Psoas muscle (tissue), 8 donors: ENCODE results near the gene LY6G6D. TPM values are rescaled to one million over a fixed set of nuclear protein-coding genes. Genes with fewer than 3 reads are reported as not detected.

Source experiments
- ATAC-seq, 4 donors: fragments of 200-7000 bp; cut with Tn5 transposase; one replicate each; pipeline ENCODE4 v1.9.1; 2020; ENCODE audit warnings: moderate library complexity in 3 of 4, mild to moderate bottlenecking in 2 of 4
- DNase-seq, 2 donors: peaks; one replicate each; pipeline ENCODE4 v3.0.0-alpha.2; 2020
- H3K27ac ChIP-seq: fragments of 200-600 bp; one replicate; pipeline ENCODE4 v1.8.0; 2022
- H3K27me3 ChIP-seq, 3 donors: fragments of 200-600 bp in 1 of 3; one replicate each; pipeline versions ENCODE4 v1.6.1 to v1.8.0; 2013 to 2022; ENCODE audit warnings: low read length in 2 of 3, mild to moderate bottlenecking in 2 of 3, moderate library complexity in 1 of 3; ENCODE audit not compliant: insufficient read depth in 3 of 3
- H3K36me3 ChIP-seq, 2 donors: fragments of 200-600 bp in 1 of 2; one replicate each; pipeline versions ENCODE4 v1.6.1 to v1.8.0; 2013 to 2022; ENCODE audit warnings: low read depth in 1 of 2, mild to moderate bottlenecking in 1 of 2, moderate library complexity in 1 of 2; ENCODE audit not compliant: insufficient read depth in 1 of 2
- H3K4me1 ChIP-seq: fragments of 200-600 bp; one replicate; pipeline ENCODE4 v1.8.0; 2022
- H3K4me3 ChIP-seq: fragments of 200-600 bp; one replicate; pipeline ENCODE4 v1.8.0; 2022; ENCODE audit warnings: mild to moderate bottlenecking
- H3K9me3 ChIP-seq: fragments of 200-600 bp; one replicate; pipeline ENCODE4 v1.8.0; 2022
- CTCF ChIP-seq: fragments of 200-600 bp; IDR thresholded peaks from one replicate; pipeline ENCODE4 v1.8.0; 2022; ENCODE audit warnings: antibody characterized with exemption
- WGBS, 3 donors: extraction: QIAGEN DNeasy Blood & Tissue Kit; methylation state at CpG; one replicate each; pipeline versions ENCODE4 v1.1.6 to v1.1.7; 2013; 5-methylcytosine and 5-hydroxymethylcytosine counted together
- intact Hi-C, 2 donors: fragments of 100-400 bp; cut with DNase I; formaldehyde crosslinking; loops; one replicate each; pipeline versions ENCODE4 v1.11.0 to v1.14.2; 2022
- polyA plus RNA-seq, 3 donors: library from polyadenylated mRNA; stranded (reverse); fragments of 200-250 nt; gene quantifications; one replicate each; pipeline ENCODE4 v1.2.3, GENCODE V29; 2013
- total RNA-seq, 4 donors: library from RNA; stranded (reverse); fragmentation: NEBNext Ultra II Directional in 2 of 4; extraction: Animal tissue kit (Norgen Biotek cat#: 25700) in 2 of 4; gene quantifications; one replicate each; pipeline versions ENCODE4 v1.2.1 to v1.2.4, GENCODE V29; 2021 to 2023
- donor health status: healthy with polysubstance abuse.
- donor health status: DM: no; HTN: no; CAD: no; lungs with moderate emphysema.
- donor health status: Bipolar disorder and iron deficiency.
- donor health status: healthy.
- donor health status: DM: yes; HTN: yes; CAD: no.
- donor health status: DM: no; HTN: no; CAD: no.
- donor health status: DM: no; HTN: no; CAD: no.
- donor health status: DM: yes; HTN: yes; CAD: no.

Gene LY6G6D
- total and polyA plus RNA-seq, 7 donors = not detected

GRCh38 chr6:31710523-31711219 is 4.5 kb upstream of the LY6G6D start:
- Histone ChIP-seq H3K27ac (no peak overlapping the region), H3K4me3 (no peak overlapping the region), H3K36me3 (no peaks in the 10 kb centered on the region), H3K27me3 (no peaks in the 10 kb centered on the region), H3K4me1 (no peaks in the 10 kb centered on the region), H3K9me3 (no peaks in the 10 kb centered on the region)
- intact Hi-C loops = no loop called here
- DNase-seq (no peak), ATAC-seq (no peak)
- TF ChIP-seq CTCF = no peak
- 49 to 61% (median 57%) methylated on average over 5 of the region's 5 CpGs for WGBS, 3 donors

- peak in 1 of 4 donors; percentile 32 for ATAC-seq
- Histone ChIP-seq H3K27ac (no peak overlapping the region), H3K4me3 (no peak overlapping the region), H3K4me1 (no peaks in the 10 kb centered on the region), H3K27me3 (no peaks in the 10 kb centered on the region), H3K36me3 (no peaks in the 10 kb centered on the region), H3K9me3 (no peaks in the 10 kb centered on the region)
- DNase-seq = no peak
- no peak for TF ChIP-seq CTCF
- intact Hi-C loops = no loop called here
- 68 to 74% (median 73%) methylated on average over 8 of the region's 8 CpGs for WGBS, 3 donors
Measured at GRCh38 chr6:31711233-31711632, 3.9 kb upstream of the LY6G6D start.

GRCh38 chr6:31712296-31712695 is 2.9 kb upstream of the LY6G6D start:
- H3K4me3 ChIP-seq = no peak overlapping the region
- no peaks in the 10 kb centered on the region for H3K4me1 ChIP-seq
- ATAC-seq = no peak
- no peaks in the 10 kb centered on the region for H3K27me3 ChIP-seq
- intact Hi-C loops = no loop called here
- DNase-seq = no peak
- no peaks in the 10 kb centered on the region for H3K9me3 ChIP-seq
- H3K36me3 ChIP-seq = no peaks in the 10 kb centered on the region
- TF ChIP-seq CTCF = no peak
- WGBS, 3 donors = 85 to 90% (median 86%) methylated on average over 8 of the region's 8 CpGs
- no peak overlapping the region for H3K27ac ChIP-seq

- TF ChIP-seq CTCF = no peak
- Histone ChIP-seq H3K4me1 (no peaks in the 10 kb centered on the region), H3K36me3 (no peaks in the 10 kb centered on the region), H3K27ac (no peak overlapping the region), H3K27me3 (no peaks in the 10 kb centered on the region), H3K9me3 (no peaks in the 10 kb centered on the region), H3K4me3 (no peak overlapping the region)
- ATAC-seq = no peak
- intact Hi-C loops = no loop called here
- DNase-seq = no peak
- 76 to 87% (median 81%) methylated on average over 4 of the region's 4 CpGs for WGBS, 3 donors
Measured at GRCh38 chr6:31713465-31713864, 1.7 kb upstream of the LY6G6D start.
